Mucosa of rectum (tissue), 2 donors: ENCODE measurements around the gene SMIM21.

ENCODE experiments used
- H3K27ac ChIP-seq, 2 donors: one replicate each; pipeline ENCODE4 v1.7.0; 2013; ENCODE audit warnings: inconsistent platforms in 2 of 2, low read depth in 2 of 2, low read length in 2 of 2
- H3K27me3 ChIP-seq, 2 donors: one replicate each; pipeline ENCODE4 v1.7.0; 2013; ENCODE audit warnings: low read length in 2 of 2; ENCODE audit not compliant: control insufficient read depth in 2 of 2, insufficient read depth in 2 of 2
- H3K36me3 ChIP-seq, 2 donors: one replicate each; pipeline ENCODE4 v1.7.0; 2013; ENCODE audit warnings: low read length in 2 of 2; ENCODE audit not compliant: control insufficient read depth in 2 of 2, insufficient read depth in 2 of 2
- H3K4me1 ChIP-seq, 2 donors: one replicate each; pipeline ENCODE4 v1.7.0; 2013; ENCODE audit warnings: low read length in 2 of 2, mild to moderate bottlenecking in 1 of 2; ENCODE audit not compliant: control insufficient read depth in 2 of 2, insufficient read depth in 2 of 2
- H3K4me3 ChIP-seq, 2 donors: one replicate each; pipeline ENCODE4 v1.7.0; 2013; ENCODE audit warnings: low read length in 2 of 2
- H3K9ac ChIP-seq, 2 donors: one replicate each; pipeline ENCODE4 v1.7.0; 2013; ENCODE audit warnings: low read length in 2 of 2, low read depth in 1 of 2, mild to moderate bottlenecking in 1 of 2
- H3K9me3 ChIP-seq, 2 donors: one replicate each; pipeline ENCODE4 v1.7.0; 2013; ENCODE audit warnings: low read length in 2 of 2; ENCODE audit not compliant: control insufficient read depth in 2 of 2
- donor health status: healthy.
- donor health status: Normal muscosa, but diverticular disease.

SMIM21 gene

GRCh38 chr18:75364512-75365253 lies 62.8 kb downstream of the SMIM21 start:
- Histone ChIP-seq H3K4me3 (no peak overlapping the region), H3K4me1 (no peaks in the 10 kb centered on the region), H3K9me3 (no peaks in the 10 kb centered on the region), H3K9ac (no peak overlapping the region), H3K27me3 (peaks cover 0 to 2% of the 10 kb centered on the region in 2 donors), H3K27ac (no peak overlapping the region), H3K36me3 (no peaks in the 10 kb centered on the region)

- no peak overlapping the region for H3K9ac ChIP-seq
Observed at GRCh38 chr18:75363446-75364225, 63.9 kb downstream of the SMIM21 start.

GRCh38 chr18:75362435-75362834 lies 65.1 kb downstream of the SMIM21 start:
- H3K9ac ChIP-seq = no peak overlapping the region
- peaks cover 0 to 2% of the 10 kb centered on the region in 2 donors for H3K27me3 ChIP-seq
- no peaks in the 10 kb centered on the region for H3K9me3 ChIP-seq
- no peaks in the 10 kb centered on the region for H3K4me1 ChIP-seq
- H3K27ac ChIP-seq = no peak overlapping the region
- H3K36me3 ChIP-seq = no peaks in the 10 kb centered on the region
- no peak overlapping the region for H3K4me3 ChIP-seq

More at GRCh38 chr18:75363446-75364225, 63.9 kb downstream of the SMIM21 start:
- Histone ChIP-seq H3K4me1 (no peaks in the 10 kb centered on the region), H3K27me3 (peaks cover 0 to 2% of the 10 kb centered on the region in 2 donors), H3K36me3 (no peaks in the 10 kb centered on the region), H3K9me3 (no peaks in the 10 kb centered on the region), H3K4me3 (no peak overlapping the region), H3K27ac (no peak overlapping the region)

- Histone ChIP-seq H3K9ac (no peak overlapping the region), H3K4me1 (no peaks in the 10 kb centered on the region), H3K27me3 (peaks cover 0 to 2% of the 10 kb centered on the region in 2 donors), H3K4me3 (no peak overlapping the region), H3K9me3 (no peaks in the 10 kb centered on the region), H3K27ac (no peak overlapping the region), H3K36me3 (no peaks in the 10 kb centered on the region)
Observed at GRCh38 chr18:75360941-75361340, 66.6 kb downstream of the SMIM21 start.

- H3K9ac ChIP-seq = no peak overlapping the region
- H3K36me3 ChIP-seq = no peaks in the 10 kb centered on the region
- no peak overlapping the region for H3K27ac ChIP-seq
- no peak overlapping the region for H3K4me3 ChIP-seq
- H3K9me3 ChIP-seq = no peaks in the 10 kb centered on the region
- no peaks in the 10 kb centered on the region for H3K4me1 ChIP-seq
- peaks cover 0 to 2% of the 10 kb centered on the region in 2 donors for H3K27me3 ChIP-seq
Observed at GRCh38 chr18:75360215-75360614, 67.3 kb downstream of the SMIM21 start.
